HG02981 (cell line): ENCODE data around the gene FBXW11.

Experiments
- ATAC-seq: cut with Tn5 transposase; IDR thresholded peaks from one replicate; pipeline ENCODE4 v1.9.1; 2021; ENCODE audit warnings: mild to moderate bottlenecking, moderate library complexity; ENCODE audit not compliant: unreplicated experiment

Gene FBXW11

DNA sequence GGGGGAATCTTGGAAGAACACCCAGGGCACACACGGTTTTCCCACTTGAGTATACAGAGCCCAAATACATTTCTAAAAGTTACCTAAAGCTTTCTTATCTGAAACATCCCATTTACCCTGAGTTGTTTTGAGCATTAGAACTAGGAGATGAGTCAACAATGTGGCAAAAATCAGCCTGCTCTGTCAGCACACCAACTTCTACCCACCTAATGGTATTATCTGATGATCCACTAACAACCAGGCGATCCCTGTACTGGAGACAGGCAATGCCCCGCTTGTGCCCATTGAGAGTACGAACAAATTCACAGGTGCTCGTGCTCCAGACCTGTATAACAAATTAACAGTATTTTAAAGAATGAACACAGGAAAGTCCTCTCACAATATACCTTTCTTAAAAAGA, 133.8 kb downstream of the FBXW11 start:
- no peak for ATAC-seq

DNA sequence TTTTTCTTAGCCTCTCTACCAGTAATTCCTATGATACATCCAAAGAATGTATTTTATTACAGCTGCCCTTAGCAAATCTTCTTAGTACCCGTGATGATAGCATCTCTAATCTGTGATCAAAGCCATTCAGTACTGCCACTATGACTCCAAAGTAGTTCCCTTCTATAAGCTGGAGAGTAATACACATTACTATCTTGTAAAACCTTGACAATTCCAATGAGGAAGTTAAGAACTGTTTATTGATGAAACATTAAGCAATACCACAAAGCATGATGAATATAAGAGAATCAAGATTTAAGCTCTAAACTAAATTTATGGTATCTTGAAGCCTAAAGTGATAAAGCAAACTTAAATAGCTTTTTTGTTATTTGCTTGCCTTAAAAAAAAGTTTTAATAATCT, 134.7 kb downstream of the FBXW11 start:
- ATAC-seq = no peak

DNA sequence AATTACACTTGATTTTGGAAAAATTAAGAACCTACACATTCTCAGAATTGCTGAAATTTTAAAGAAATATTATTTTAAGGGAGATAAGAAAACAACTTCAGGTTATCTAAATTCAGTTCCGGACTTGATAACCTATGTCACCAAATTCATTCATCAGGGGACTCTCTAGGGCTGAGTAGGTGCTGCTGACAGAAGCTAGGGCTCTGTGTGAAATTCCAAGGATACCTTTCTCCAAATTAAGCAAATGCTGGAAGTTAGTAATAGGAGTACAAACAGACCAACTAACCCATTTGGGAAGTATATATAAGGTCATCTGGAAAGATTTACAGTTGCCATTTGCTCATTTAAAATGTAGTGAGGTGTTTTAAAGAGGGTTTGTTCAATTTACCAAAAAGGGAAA, 136.5 kb downstream of the FBXW11 start:
- no peak for ATAC-seq

DNA sequence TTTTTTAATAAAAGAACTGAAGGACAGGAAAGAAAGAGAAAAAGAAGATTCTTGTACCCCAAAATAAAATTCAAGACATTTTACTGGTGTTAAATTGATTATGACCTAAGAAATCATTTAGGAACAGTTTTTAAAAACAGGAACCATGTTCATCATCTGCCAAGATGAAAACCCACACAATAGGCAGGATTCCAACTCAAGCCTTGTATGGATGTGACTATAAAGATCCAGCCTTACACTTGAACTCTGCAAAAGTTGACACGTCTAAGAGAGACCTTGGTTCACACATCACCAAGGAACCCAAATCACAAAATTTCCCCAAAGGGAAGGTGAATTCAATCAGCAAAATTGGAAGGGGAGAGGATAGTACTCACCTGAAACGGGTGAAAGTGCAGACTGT, 138.2 kb downstream of the FBXW11 start:
- no peak for ATAC-seq

DNA sequence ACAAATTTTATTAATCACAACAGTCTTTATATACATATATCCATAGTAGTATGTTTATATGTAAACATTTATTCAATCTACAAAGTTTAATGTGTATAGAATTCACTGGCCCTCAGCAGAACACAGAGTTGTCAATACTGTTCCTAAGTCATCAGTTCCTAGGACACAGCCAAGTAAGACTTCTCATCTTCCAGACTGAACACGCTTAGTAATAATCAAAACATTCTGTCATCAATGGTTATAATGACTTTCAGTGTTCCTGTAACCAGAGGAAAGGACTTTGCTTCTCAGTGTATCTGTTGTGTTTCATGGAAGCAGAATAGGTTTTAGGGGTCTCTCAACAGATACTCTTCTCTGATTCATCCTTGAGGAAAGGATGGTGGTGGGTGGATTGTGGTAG, 138.7 kb downstream of the FBXW11 start:
- no peak for ATAC-seq

DNA sequence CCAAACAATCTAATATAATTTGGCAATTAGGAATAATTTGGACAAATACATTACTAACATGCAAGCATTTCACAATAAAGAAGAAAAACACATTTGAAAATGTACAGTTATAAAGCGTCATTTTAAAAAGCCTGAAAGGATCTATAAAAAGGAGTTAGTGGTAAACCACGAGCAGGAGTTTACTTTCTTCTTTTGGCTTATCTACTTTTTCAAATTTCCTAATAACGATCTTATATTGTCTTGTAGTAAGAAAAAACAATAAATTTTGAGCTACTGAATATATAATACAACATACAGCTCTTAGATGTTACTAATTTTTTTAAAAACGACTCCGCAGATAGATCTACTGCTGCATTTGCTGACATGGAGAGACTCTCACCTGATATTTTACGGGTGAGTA, 141.0 kb downstream of the FBXW11 start:
- ATAC-seq = no peak

DNA sequence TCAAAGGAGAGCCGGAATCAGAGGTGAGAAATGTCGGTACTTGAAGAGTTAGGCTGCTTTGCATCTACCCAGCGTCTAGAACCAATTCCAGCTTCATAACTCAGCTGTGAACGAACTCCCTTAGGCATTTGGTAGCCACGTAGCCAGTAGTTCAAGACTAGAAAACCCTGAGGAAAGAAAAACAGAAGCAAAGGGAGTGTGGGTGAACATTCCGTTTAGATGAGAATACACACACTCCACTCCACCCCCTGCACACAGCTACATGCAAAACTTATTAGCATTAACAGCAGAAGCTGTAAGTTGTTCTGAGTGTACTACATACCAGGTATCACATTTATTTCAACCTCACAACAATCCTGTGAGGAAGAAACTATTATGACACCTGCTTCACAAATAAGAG, 142.5 kb downstream of the FBXW11 start:
- no peak for ATAC-seq

DNA sequence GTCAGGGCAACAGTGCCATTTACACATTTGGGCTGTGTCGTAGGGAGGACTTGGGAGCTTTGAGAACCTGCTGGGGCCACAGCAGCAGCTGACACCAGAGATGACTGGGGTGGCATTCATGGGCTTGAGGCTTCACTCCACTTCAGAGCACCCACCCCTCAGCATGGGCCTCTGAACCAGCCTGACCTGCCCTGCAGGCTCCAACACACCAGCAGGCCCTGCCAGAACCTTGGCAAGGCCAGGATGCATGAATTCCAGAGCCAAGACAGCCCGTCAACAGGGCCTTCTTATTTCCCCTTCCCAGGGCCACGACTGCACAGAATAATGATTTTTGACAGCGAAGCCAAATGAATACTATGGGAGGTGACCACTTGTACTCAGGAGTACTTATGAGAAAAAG, 143.8 kb downstream of the FBXW11 start:
- ATAC-seq = no peak

DNA sequence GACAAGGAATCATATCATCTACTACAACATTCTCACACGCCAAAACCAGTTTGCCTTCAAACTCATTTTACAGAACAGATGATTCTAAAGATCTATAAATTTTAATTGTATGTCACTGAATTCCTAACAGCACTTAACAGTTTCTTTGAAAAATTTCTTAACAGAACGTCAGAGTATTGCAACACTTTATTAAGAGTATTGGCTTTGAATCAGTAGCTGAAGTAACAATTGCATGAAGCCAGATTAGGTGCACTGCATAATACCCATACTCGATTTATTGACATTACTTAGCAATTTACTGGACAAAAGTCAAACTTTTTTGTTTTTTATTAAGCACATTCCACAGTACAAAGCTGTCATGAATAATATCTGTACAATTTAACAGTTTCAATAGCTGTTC, 145.1 kb downstream of the FBXW11 start:
- ATAC-seq = no peak

DNA sequence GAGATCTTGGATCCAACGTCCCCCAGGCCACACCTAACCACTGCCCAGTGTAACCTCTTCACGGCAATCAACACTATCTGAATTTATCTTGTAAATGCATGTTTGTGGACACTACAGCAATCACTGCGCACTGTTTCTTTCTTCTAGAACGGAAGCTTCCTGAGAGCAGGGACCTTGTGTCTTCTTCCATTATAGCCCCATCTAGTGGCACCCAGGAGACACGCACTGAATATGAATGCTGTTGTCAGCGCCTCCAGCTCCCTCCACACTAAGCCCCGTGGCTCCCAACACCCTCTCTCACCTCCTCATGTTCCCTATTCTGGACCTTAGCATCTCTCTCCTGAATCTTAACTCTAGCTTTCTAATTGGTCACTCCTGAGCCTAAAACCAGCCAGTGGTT, 148.1 kb downstream of the FBXW11 start:
- no peak for ATAC-seq

DNA sequence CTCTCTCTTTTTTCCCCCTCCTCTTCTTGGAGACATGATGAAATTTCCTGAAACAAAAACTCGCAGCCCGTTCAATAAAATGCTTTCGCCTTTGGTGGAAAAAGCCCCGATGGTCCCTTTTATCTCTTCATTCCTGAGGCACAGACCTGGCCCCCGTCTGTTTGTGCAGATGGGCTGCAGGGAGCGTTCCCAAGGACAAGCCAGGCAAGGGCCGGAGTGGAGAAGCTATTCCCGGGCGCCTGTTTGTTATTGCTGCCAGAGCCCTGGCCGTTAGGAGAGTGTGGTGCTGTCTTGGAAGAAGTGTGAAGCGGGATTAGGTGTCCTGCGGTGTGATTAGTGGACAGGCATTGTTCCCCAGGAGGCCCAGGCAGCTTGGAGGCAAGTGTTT, 149.0 kb downstream of the FBXW11 start:
- no peak for ATAC-seq

DNA sequence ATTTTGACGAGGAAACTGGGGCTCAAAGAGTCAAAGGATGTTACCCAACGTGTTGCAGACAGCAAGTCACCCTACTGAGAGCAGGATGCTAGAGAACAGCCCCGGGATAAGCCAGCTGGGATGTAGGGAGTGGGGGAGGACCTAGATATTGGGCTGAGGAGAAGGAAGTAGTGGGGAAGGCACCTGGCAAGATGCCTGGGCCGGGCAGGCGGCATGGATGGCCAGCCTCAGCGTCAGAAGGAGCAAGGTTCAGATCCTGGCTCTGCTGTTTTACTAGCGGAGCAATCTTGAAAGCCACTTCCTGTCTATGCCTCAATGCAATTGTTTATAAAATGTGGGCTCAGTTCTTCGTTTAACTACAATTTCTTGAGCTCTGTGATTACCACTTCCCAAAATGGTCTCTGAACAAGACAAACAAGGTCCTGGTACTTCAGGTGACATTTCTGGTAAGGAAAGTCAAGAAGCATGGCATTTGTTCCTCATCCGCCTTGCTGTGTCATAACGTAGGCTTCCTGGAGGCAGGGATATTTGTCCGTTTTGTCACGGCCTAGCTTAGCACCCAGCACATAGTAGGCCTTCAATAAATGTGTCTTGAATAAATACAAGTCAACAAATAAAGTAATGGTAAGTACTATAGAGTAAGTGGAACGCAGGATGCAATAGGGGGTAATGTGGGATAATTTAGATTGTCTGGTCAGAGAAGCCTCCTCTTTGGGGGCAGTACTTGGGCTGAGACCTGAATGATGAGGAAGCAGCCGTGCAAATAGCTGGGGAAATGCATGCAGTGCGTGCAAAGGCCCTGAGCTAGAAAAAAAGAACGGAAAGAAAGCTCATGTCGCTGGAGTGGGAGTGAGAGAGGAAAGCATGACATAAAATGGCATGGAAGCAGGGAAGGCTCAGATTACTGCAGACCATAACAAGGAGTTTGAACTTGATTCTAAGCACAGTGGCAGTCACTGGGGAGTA, 150.4 kb downstream of the FBXW11 start:
- no peak for ATAC-seq

DNA sequence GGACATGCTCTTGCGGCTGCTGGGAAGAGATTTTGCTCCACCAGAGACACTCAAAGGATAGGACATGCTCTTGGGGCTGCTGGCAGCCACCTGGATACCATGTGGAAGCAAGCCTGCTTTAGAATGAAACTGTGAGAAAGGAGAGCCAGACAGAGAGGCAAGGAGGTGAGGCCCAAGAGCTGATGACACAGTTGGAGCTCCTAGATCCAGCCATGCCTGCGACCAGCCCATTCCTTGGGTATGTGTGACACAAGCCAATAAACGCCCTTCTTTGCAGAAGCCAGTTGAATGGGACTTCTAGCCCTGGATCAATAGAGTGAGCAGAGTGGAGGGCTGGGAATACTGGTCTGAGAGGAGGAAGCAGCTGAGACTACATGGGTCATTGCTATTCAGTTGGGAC, 151.2 kb downstream of the FBXW11 start:
- no peak for ATAC-seq

DNA sequence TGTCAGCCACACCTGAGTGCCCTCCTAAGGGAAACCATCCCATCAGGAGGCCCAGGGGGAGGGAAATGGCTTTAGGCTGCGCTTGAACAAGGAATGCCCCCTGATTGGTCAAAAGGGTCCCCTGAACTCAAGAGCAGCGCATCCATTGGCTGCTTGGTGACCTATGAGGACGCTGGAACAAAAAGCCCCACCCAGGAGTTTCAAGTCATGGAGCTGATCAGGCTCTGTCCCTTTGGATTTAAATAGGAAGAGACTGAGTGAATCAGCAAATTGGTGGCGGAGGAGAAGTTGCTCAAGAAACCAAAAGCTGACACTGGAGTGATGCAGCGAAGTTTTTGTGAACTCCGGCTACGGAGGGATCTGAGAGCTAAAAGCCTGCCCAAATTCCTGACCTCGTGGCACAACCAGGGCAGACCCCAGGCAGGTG, 154.2 kb downstream of the FBXW11 start:
- ATAC-seq = no peak

DNA sequence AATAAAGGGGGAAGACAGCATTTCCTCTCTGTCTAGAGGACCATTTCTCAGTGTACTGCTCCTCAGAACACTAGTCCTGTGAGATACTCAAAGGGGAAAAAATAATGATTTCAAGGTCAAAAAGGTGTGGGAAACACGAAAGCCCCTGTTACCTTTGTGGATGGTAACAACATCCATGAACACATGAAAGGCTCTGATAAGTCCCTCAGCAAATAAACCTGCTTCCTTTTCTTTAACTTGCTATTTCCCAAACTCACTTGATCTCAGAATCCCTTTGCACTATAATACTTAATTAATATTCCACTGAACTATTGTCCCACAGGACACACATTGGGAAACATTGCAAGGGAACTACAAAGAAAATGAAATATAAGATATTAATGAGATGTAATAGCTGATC, 155.2 kb downstream of the FBXW11 start:
- ATAC-seq = no peak

DNA sequence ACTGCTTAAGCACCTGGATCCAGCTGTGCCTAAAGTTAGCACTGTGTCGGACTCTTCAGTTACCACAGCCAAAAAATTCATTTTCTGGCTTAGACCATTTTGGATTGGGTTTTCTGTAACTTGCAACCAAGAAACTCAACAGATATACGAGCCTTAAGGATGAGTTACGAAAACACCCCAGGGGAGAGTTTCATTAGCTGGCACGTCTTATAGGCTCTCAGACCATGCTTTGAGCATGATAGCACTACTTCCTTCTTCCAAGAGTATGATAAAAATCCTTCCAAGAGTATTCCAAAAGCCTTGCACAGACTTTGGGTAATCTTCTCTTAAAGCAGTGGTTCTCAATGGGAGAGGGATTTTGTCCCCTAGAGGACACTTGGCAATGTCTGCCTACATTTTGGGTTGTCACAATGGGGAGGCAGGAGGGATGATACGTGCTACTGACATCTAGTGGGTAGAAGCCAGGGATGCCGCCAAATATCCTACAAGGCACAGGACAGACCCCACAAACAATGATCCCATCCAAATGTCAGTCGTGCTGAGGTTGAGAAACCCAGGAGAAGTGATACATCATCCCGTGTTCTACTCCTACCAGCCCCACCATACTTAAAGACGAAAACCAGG, 156.0 kb downstream of the FBXW11 start:
- no peak for ATAC-seq

DNA sequence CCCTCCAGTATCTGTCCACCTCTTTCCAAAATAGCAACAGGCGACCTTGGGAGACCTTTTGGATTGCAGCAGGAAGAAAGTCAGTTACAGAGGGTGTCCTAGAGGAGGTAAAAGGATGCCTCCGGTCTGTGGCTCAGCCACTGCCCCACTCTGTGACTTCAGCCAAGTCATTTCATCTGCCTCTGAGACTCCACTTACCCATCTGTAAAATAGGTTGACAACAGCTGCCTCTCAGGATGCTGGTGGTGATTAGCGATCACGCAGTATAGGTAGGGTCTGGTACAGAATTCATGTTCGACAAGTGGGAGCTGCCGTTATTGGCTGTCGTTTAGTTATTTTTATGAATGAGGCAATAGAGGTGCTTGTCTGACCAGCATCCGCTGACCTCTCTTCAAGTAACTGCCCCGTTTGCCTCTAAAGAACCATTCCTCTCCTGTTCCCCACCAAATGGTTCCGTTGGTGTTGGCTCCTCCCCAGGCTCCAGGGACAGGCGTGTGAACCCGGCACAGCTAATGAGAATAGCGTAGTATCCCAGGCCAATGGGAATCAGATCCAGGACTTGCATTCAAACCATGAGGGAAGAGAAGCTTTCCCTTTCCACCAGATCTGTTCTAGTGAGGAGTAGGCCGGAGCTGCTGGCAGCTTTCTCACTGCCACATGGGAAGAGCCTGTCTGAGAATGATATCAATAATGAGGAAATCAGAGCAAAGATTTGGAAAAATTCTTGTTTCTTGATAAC, 156.7 kb downstream of the FBXW11 start:
- ATAC-seq = no peak

DNA sequence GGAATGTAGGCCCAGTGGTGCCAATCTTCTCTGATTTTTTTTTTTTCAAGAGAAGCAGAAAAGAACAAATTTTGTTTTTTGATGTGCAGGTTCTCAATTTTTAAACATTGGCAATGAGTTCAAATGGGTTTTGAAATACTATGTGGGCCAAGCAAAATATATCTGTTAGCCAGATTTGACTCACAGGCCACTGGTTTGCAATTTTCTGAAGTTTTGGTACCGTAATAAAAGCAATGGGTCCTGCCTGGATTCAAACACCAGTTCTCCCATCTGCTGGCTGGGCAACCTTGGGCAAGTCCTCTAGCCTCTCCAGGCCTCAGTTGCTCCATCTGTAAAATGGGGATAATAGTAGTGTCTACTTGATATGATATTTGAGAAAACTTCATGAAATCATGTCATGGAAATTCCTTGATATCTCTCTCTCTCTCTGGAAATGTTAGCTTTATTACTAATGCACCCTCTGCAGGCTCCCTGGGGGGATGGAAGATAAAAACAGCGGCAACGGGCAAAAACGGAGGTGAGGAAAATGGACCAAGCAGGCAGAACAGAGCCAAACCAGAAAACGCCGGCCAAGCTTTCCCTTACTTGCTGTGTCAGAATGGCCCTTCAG, 157.4 kb downstream of the FBXW11 start:
- ATAC-seq = no peak

DNA sequence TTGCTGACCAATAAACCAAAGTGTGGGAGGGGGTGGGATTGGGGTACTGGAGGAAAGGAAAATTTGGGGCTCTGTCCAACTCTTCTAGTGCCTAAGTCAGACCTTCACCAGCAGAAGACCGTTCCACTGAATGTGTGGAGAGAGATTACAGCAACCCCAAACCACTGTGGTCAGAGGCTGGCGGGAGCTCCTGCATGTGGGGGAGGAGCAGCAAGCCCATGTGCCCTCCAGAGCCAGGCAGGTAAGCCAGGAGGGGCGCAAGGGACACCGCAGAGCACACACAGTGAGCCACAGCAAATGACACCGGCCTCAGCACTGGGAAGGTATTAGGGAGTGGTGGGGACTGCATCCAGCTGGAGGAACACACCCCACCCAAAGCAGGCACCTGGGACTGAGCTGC, 158.0 kb downstream of the FBXW11 start:
- no peak for ATAC-seq

DNA sequence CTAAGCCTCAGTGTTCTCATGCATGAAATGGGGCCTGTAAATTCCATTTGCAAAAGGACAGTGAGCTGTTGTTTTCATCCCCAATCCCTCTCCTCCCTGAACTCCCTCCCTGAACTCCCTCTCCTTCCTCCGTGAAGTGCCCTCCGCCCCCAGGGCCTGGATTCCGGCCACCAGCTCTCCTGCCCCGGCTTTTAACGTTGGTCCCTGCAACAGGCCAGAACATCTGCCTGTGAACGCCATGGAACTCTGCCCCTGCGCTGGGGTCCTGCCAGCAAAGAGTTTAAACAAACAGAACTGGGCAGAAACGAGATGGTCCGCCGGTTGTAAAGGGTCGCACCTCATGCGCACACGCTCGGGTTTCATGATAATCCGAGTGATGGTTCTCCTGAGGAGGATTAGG, 158.4 kb downstream of the FBXW11 start:
- ATAC-seq = no peak

DNA sequence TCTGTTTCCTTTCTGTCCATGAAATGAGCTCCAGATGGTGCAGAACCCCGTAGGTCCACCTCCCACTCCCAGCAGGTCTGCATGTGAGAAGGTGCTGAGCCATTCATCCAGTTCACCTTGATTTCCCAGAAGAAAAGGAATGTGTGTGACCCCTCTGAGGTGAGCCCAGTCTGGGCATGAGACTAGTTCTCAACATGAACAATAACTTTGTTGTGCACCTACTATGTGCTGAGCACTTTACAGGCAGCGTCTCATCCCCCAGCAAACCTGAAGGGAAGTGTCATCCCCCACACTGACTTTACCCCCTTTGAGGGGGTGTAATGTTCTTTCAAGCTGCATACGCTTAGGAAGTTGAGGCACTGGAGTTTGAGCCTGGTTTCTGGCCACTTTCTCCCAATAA, 159.4 kb downstream of the FBXW11 start:
- ATAC-seq = no peak
